Measurements from ENCODE around the gene PTPRU. TPM values are rescaled to one million over a fixed set of nuclear protein-coding genes. Genes with fewer than 3 reads are reported as not detected.

The PTPRU gene
- total RNA-seq, 1 experiment from 2014 or later = 0.72 TPM

DNA sequence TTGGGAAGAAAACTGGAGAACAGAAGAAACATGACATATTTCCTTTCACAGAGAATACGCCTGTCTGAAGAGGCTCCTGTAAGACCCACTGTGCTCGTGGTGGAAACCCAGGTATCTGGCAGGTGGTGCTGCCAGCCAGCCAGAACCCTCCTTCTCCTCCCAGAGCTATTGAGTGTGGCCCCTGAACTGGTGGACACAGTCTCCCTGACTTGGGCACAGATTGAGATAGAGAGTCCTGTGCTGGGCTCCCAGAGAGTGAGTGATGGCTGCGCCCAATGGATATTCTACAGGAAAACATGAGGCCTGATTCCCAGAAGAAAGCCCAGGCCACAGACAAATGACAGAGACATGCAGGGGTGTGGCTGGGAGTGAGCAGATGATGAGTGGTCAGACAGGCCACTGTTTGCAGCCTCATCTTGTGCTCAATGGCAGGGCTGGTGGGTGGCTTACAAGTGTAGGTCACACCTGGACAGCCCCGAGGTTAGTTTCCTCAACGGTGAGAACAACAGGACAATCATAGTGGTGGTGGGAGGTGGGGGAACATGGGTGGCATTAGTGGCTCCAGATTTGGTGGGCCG is 127.9 kb downstream of the PTPRU start:
- Histone ChIP-seq H3K9me3 (ENCODE audit: control insufficient read depth, insufficient read depth, low read depth, low read length) (no peaks in the 10 kb centered on the region), H3K4me3 (ENCODE audit: low read depth in 2 of 2, low read length in 2 of 2) (no peak overlapping the region), H3K27ac (ENCODE audit: low read length) (no peak overlapping the region), H3K4me1 (ENCODE audit: control insufficient read depth, insufficient read depth, low read length) (no peaks in the 10 kb centered on the region), H3K27me3 (ENCODE audit: control insufficient read depth, insufficient read depth, low read length) (peaks cover 17% of the 10 kb centered on the region), H3K36me3 (ENCODE audit: control insufficient read depth, insufficient read depth, low read length) (no peaks in the 10 kb centered on the region)
- DNase-seq (ENCODE audit: low read depth, low spot score) = no peak
- ATAC-seq = no peak
- TF ChIP-seq POLR2AphosphoS5 (IDR thresholded peaks at IDR 0.05; ENCODE audit: low read depth, low read length) = no peak
- TF ChIP-seq TCF7L2 (IDR thresholded peaks at IDR 0.05; ENCODE audit: low read depth, low read length) = no peak
- TF ChIP-seq, protein P1, sequence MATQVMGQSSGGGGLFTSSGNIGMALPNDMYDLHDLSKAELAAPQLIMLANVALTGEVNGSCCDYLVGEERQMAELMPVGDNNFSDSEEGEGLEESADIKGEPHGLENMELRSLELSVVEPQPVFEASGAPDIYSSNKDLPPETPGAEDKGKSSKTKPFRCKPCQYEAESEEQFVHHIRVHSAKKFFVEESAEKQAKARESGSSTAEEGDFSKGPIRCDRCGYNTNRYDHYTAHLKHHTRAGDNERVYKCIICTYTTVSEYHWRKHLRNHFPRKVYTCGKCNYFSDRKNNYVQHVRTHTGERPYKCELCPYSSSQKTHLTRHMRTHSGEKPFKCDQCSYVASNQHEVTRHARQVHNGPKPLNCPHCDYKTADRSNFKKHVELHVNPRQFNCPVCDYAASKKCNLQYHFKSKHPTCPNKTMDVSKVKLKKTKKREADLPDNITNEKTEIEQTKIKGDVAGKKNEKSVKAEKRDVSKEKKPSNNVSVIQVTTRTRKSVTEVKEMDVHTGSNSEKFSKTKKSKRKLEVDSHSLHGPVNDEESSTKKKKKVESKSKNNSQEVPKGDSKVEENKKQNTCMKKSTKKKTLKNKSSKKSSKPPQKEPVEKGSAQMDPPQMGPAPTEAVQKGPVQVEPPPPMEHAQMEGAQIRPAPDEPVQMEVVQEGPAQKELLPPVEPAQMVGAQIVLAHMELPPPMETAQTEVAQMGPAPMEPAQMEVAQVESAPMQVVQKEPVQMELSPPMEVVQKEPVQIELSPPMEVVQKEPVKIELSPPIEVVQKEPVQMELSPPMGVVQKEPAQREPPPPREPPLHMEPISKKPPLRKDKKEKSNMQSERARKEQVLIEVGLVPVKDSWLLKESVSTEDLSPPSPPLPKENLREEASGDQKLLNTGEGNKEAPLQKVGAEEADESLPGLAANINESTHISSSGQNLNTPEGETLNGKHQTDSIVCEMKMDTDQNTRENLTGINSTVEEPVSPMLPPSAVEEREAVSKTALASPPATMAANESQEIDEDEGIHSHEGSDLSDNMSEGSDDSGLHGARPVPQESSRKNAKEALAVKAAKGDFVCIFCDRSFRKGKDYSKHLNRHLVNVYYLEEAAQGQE (IDR thresholded peaks at IDR 0.05; ENCODE audit: insufficient read depth in 1 of 2, low read depth in 2 of 2, low read length in 1 of 2) = no peak
- TF ChIP-seq, protein P2, sequence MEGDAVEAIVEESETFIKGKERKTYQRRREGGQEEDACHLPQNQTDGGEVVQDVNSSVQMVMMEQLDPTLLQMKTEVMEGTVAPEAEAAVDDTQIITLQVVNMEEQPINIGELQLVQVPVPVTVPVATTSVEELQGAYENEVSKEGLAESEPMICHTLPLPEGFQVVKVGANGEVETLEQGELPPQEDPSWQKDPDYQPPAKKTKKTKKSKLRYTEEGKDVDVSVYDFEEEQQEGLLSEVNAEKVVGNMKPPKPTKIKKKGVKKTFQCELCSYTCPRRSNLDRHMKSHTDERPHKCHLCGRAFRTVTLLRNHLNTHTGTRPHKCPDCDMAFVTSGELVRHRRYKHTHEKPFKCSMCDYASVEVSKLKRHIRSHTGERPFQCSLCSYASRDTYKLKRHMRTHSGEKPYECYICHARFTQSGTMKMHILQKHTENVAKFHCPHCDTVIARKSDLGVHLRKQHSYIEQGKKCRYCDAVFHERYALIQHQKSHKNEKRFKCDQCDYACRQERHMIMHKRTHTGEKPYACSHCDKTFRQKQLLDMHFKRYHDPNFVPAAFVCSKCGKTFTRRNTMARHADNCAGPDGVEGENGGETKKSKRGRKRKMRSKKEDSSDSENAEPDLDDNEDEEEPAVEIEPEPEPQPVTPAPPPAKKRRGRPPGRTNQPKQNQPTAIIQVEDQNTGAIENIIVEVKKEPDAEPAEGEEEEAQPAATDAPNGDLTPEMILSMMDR (IDR thresholded peaks at IDR 0.05) = no peak
- no peak for TF ChIP-seq SIN3A (IDR thresholded peaks at IDR 0.05; ENCODE audit: borderline replicate concordance, insufficient read depth, low read depth, low read length)
- in situ Hi-C loops (cut with HindIII; ENCODE audit: low pct_unique_long_range_greater_than_20kb, low sequenced_read_pairs) = no loop called here
- no TSS peak for BruUV-seq (replicated peaks)
- ChIA-PET POLR2A (no interaction called here), CTCF (interaction anchor here (0.6 kb wide), 1 partner anchor 271 kb away, joined by 3 read pairs; no protein-coding TSS in a partner anchor)
- intact Hi-C loops (cut with micrococcal nuclease; ENCODE audit: unreplicated experiment) = no loop called here

DNA sequence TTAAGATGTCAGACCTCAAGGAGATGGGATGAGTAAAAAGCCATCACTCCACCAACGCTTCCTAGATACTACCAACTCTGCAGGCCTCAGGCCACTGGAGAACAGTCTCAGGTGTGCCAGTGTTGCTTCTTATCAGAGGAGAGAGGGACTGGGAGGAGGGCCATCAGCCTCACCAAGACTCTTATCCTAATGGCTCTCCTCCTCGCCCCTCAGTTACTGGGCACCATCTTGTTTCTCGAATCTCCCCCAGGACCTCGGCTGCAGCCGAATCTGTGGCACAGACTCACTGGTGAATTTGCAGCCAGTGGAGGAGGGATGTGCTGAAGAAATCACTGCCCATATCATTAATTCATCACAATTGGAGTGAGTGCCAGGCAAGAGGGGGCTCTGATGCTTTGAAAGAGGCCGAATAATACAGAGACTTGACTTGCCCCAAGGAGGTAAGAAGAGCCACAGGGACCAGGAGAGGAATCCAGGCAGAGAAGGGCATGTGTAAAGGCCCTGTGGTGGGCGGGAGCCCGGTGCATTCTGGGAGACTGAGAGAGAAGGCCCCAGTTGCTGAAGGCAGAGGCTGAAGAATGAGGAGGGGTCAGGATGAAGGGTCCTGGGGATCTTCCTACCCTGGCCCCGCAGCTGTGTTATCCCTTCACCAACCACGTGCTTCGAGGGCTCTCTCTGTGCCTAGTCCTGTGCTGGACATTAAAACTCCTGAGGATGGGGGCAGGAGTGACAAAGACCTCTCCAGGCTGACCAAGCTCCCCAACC is 129.8 kb downstream of the PTPRU start:
- BruUV-seq (replicated peaks) = no TSS peak
- TF ChIP-seq, protein P2 (IDR thresholded peaks at IDR 0.05) = no peak
- TF ChIP-seq, protein P1 (IDR thresholded peaks at IDR 0.05; ENCODE audit: insufficient read depth in 1 of 2, low read depth in 2 of 2, low read length in 1 of 2) = no peak
- no peak for TF ChIP-seq TCF7L2 (IDR thresholded peaks at IDR 0.05; ENCODE audit: low read depth, low read length)
- TF ChIP-seq POLR2AphosphoS5 (IDR thresholded peaks at IDR 0.05; ENCODE audit: low read depth, low read length) = no peak
- no peak for TF ChIP-seq SIN3A (IDR thresholded peaks at IDR 0.05; ENCODE audit: borderline replicate concordance, insufficient read depth, low read depth, low read length)
- POLR2A ChIA-PET = no interaction called here
- Histone ChIP-seq H3K4me1 (ENCODE audit: control insufficient read depth, insufficient read depth, low read length) (no peaks in the 10 kb centered on the region), H3K27ac (ENCODE audit: low read length) (no peak overlapping the region), H3K9me3 (ENCODE audit: control insufficient read depth, insufficient read depth, low read depth, low read length) (no peaks in the 10 kb centered on the region), H3K27me3 (ENCODE audit: control insufficient read depth, insufficient read depth, low read length) (peaks cover 21% of the 10 kb centered on the region), H3K36me3 (ENCODE audit: control insufficient read depth, insufficient read depth, low read length) (no peaks in the 10 kb centered on the region), H3K4me3 (ENCODE audit: low read depth in 2 of 2, low read length in 2 of 2) (no peak overlapping the region)
- in situ Hi-C loops (cut with HindIII; ENCODE audit: low pct_unique_long_range_greater_than_20kb, low sequenced_read_pairs) (no loop called here), intact Hi-C loops (cut with micrococcal nuclease; ENCODE audit: unreplicated experiment) (no loop called here)
- ATAC-seq (no peak), DNase-seq (ENCODE audit: low read depth, low spot score) (no peak)
- CTCF ChIA-PET = no interaction called here
